GM23338 (cell line): Measurements from ENCODE around the gene ADAM10. TPM values are rescaled to one million over a fixed set of nuclear protein-coding genes. Genes with fewer than 3 reads are reported as not detected.

ENCODE experiments used
- ATAC-seq: fragments of 200-7000 bp; cut with Tn5 transposase; 3 replicates; pipeline ENCODE4 v1.9.1; 2020
- DNase-seq: peaks from one replicate; pipeline ENCODE4 v3.0.0-alpha.2; 2015; ENCODE audit warnings: low spot score
- H2AFZ ChIP-seq: fragments of 200-600 bp; sonication (generic); 2 replicates; pipeline ENCODE4 v1.8.0; 2016; ENCODE audit warnings: antibody characterized with exemption, mild to moderate bottlenecking, moderate library complexity
- H3F3A ChIP-seq: fragments of 200-600 bp; sonication (generic); replicated peaks from 2 replicates; pipeline ENCODE4 v1.8.0; 2017; ENCODE audit warnings: antibody characterized with exemption, mixed run types, low read depth
- H3K27ac ChIP-seq: fragments of 200-600 bp; sonication (generic); 2 replicates; pipeline ENCODE4 v1.6.1; 2016; ENCODE audit warnings: low read depth
- H3K27me3 ChIP-seq: fragments of 200-600 bp; sonication (generic); 2 replicates; pipeline ENCODE4 v1.8.0; 2016; ENCODE audit warnings: mild to moderate bottlenecking, mixed run types, moderate library complexity; ENCODE audit not compliant: insufficient read depth
- H3K36me3 ChIP-seq: fragments of 200-600 bp; sonication (generic); 2 replicates; pipeline ENCODE4 v1.8.0; 2016; ENCODE audit warnings: mild to moderate bottlenecking; ENCODE audit not compliant: insufficient read depth
- H3K4me1 ChIP-seq: fragments of 200-600 bp; sonication (generic); 2 replicates; pipeline ENCODE4 v1.8.0; 2016; ENCODE audit warnings: mild to moderate bottlenecking, moderate library complexity; ENCODE audit not compliant: insufficient read depth
- H3K4me2 ChIP-seq: fragments of 200-600 bp; sonication (generic); 2 replicates; pipeline ENCODE4 v1.7.1; 2017; ENCODE audit warnings: mixed run types
- H3K4me3 ChIP-seq: fragments of 200-600 bp; sonication (generic); 2 replicates; pipeline ENCODE4 v1.6.1; 2016; ENCODE audit warnings: mixed run types
- H3K79me2 ChIP-seq: fragments of 200-600 bp; sonication (generic); replicated peaks from 2 replicates; pipeline ENCODE4 v1.8.0; 2017; ENCODE audit warnings: mild to moderate bottlenecking; ENCODE audit not compliant: insufficient read depth
- H3K9me2 ChIP-seq: fragments of 200-600 bp; sonication (generic); 2 replicates; pipeline ENCODE4 v1.8.0; 2017; ENCODE audit not compliant: insufficient read depth
- H4K20me1 ChIP-seq: fragments of 200-600 bp; sonication (generic); replicated peaks from 2 replicates; pipeline ENCODE4 v1.8.0; 2017; ENCODE audit warnings: mild to moderate bottlenecking; ENCODE audit not compliant: insufficient read depth
- H3K27ac Mint-ChIP-seq: 2 replicates; pipeline ENCODE4 v1.8.0; 2020; ENCODE audit warnings: inconsistent platforms, mild to moderate bottlenecking, moderate library complexity, mixed read lengths
- H3K27me3 Mint-ChIP-seq: 3 replicates; pipeline ENCODE4 v1.8.0; 2022; ENCODE audit warnings: low read depth, mild to moderate bottlenecking, moderate library complexity, mixed read lengths, inconsistent platforms; ENCODE audit not compliant: insufficient read depth, poor library complexity
- H3K36me3 Mint-ChIP-seq: 3 replicates; pipeline ENCODE4 v1.8.0; 2021; ENCODE audit warnings: low read depth, mild to moderate bottlenecking, inconsistent platforms, moderate library complexity, mixed read lengths
- H3K4me1 Mint-ChIP-seq: 3 replicates; pipeline ENCODE4 v1.8.0; 2020; ENCODE audit warnings: mild to moderate bottlenecking, inconsistent platforms, mixed read lengths
- H3K4me3 Mint-ChIP-seq: 3 replicates; pipeline ENCODE4 v1.8.0; 2021; ENCODE audit warnings: moderate library complexity, mild to moderate bottlenecking, inconsistent platforms, mixed read lengths
- H3K9me3 Mint-ChIP-seq: 3 replicates; pipeline ENCODE4 v1.8.0; 2020; ENCODE audit warnings: moderate library complexity, mild to moderate bottlenecking, inconsistent platforms, mixed read lengths
- CREB1 ChIP-seq: fragments of 250-450 bp; sonication (Bioruptor Pico); IDR thresholded peaks from 2 replicates; pipeline ENCODE4 v1.5.0; 2020; ENCODE audit warnings: low read depth, mild to moderate bottlenecking, moderate library complexity
- EZH2 ChIP-seq: fragments of 200-600 bp; sonication (generic); IDR thresholded peaks from one replicate; pipeline ENCODE4 v1.8.0; 2017; ENCODE audit warnings: antibody characterized with exemption, mild to moderate bottlenecking, low read depth; ENCODE audit not compliant: unreplicated experiment
- EZH2phosphoT487 ChIP-seq: fragments of 200-600 bp; sonication (generic); IDR thresholded peaks from one replicate; pipeline ENCODE4 v1.8.1; 2018; ENCODE audit warnings: antibody characterized with exemption; ENCODE audit not compliant: unreplicated experiment
- JUNB ChIP-seq: IDR thresholded peaks from one replicate; pipeline ENCODE4 v1.6.1; 2016; ENCODE audit warnings: antibody characterized with exemption; ENCODE audit not compliant: unreplicated experiment
- NANOG ChIP-seq: IDR thresholded peaks from 2 replicates; pipeline ENCODE4 v1.6.1; 2016; ENCODE audit warnings: antibody characterized with exemption, borderline replicate concordance
- POLR2AphosphoS5 ChIP-seq: IDR thresholded peaks from 2 replicates; pipeline ENCODE4 v1.6.1; 2016; ENCODE audit warnings: antibody characterized with exemption, low read depth
- STAT1 ChIP-seq: IDR thresholded peaks from one replicate; pipeline ENCODE4 v1.6.1; 2016; ENCODE audit warnings: antibody characterized with exemption; ENCODE audit not compliant: unreplicated experiment
- ZNF114 ChIP-seq: fragments of 250-450 bp; sonication (Bioruptor Pico); IDR thresholded peaks from 2 replicates; pipeline ENCODE4 v1.5.0; 2020; ENCODE audit warnings: mild to moderate bottlenecking, moderate library complexity
- ZNF331 ChIP-seq: fragments of 250-450 bp; sonication (Bioruptor Pico); IDR thresholded peaks from 2 replicates; pipeline ENCODE4 v1.5.0; 2020; ENCODE audit warnings: low read depth, mild to moderate bottlenecking, moderate library complexity
- polyA plus RNA-seq: library from polyadenylated mRNA; unstranded; fragments of >200 nt; fragmentation: Nextera tagmentation; extraction: Ambion mirVana; gene quantifications from 2 replicates; pipeline ENCODE4 v1.2.1, GENCODE V29; 2016
- total RNA-seq: library from RNA; depleted of rRNA; stranded (reverse); fragments of >200 nt; shearing (Covaris generic); gene quantifications from 2 replicates; pipeline ENCODE4 v1.2.3, GENCODE V29; 2014
- TF ChIP-seq, protein P1 (sequence below): IDR thresholded peaks from 2 replicates; pipeline ENCODE4 v1.6.1; 2016; ENCODE audit warnings: antibody characterized with exemption
- TF ChIP-seq, protein P2 (sequence below): IDR thresholded peaks from one replicate; pipeline ENCODE4 v1.6.1; 2018; ENCODE audit warnings: antibody characterized with exemption; ENCODE audit not compliant: unreplicated experiment
- TF ChIP-seq, protein P3 (sequence below): fragments of 250-450 bp; sonication (Bioruptor Pico); IDR thresholded peaks from 2 replicates; pipeline ENCODE4 v1.5.0; 2020; ENCODE audit warnings: mild to moderate bottlenecking, moderate library complexity
- TF ChIP-seq, protein P4 (sequence below), 2 experiments: fragments of 200-600 bp in 1 of 2; sonication (generic) in 1 of 2; conservative IDR thresholded peaks; 2 replicates each; pipeline versions ENCODE4 v1.5.1 to v1.6.1; 2016 to 2017; ENCODE audit warnings: antibody characterized with exemption in 2 of 2, low read depth in 2 of 2, mild to moderate bottlenecking in 2 of 2, moderate library complexity in 1 of 2

The ADAM10 gene
- total and polyA plus RNA-seq, 2 experiments from 2014 or later = 25.0 to 114 TPM

DNA sequence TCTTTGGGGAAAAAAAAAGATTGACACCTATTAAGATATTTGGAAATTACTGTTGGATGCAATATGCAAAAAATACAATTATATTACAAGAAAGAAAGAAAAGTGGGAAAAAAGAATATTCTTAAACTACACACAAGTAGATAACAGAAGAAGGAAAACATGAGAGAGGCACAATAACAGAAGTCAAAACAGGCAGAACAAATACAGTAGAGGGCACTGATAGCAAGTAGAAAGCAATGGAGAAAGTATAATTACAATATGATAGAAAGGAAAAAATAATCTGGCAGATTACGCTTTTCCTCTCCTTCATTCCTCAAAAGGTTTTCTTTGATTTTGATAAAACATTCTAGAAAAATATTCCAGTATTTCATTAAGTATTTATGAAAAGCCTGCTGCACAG is 72.1 kb downstream of the ADAM10 start:
- H3K36me3 ChIP-seq = no peaks in the 10 kb centered on the region
- peaks cover 6% of the 10 kb centered on the region for H3K4me1 Mint-ChIP-seq
- H4K20me1 ChIP-seq = no peaks in the 10 kb centered on the region; the same call in none of the 2 replicates
- peaks cover 2% of the 10 kb centered on the region; the same call in 1 of the 2 replicates for H3K4me1 ChIP-seq
- TF ChIP-seq, protein P1, sequence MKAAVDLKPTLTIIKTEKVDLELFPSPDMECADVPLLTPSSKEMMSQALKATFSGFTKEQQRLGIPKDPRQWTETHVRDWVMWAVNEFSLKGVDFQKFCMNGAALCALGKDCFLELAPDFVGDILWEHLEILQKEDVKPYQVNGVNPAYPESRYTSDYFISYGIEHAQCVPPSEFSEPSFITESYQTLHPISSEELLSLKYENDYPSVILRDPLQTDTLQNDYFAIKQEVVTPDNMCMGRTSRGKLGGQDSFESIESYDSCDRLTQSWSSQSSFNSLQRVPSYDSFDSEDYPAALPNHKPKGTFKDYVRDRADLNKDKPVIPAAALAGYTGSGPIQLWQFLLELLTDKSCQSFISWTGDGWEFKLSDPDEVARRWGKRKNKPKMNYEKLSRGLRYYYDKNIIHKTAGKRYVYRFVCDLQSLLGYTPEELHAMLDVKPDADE = no peak
- TF ChIP-seq NANOG (no peak), EZH2phosphoT487 (no peak), EZH2 (no peak), ZNF331 (CRISPR knock-in tag) (no peak), POLR2AphosphoS5 (no peak), STAT1 (no peak), JUNB (no peak), CREB1 (CRISPR knock-in tag) (no peak), ZNF114 (CRISPR knock-in tag) (no peak)
- TF ChIP-seq, protein P2, sequence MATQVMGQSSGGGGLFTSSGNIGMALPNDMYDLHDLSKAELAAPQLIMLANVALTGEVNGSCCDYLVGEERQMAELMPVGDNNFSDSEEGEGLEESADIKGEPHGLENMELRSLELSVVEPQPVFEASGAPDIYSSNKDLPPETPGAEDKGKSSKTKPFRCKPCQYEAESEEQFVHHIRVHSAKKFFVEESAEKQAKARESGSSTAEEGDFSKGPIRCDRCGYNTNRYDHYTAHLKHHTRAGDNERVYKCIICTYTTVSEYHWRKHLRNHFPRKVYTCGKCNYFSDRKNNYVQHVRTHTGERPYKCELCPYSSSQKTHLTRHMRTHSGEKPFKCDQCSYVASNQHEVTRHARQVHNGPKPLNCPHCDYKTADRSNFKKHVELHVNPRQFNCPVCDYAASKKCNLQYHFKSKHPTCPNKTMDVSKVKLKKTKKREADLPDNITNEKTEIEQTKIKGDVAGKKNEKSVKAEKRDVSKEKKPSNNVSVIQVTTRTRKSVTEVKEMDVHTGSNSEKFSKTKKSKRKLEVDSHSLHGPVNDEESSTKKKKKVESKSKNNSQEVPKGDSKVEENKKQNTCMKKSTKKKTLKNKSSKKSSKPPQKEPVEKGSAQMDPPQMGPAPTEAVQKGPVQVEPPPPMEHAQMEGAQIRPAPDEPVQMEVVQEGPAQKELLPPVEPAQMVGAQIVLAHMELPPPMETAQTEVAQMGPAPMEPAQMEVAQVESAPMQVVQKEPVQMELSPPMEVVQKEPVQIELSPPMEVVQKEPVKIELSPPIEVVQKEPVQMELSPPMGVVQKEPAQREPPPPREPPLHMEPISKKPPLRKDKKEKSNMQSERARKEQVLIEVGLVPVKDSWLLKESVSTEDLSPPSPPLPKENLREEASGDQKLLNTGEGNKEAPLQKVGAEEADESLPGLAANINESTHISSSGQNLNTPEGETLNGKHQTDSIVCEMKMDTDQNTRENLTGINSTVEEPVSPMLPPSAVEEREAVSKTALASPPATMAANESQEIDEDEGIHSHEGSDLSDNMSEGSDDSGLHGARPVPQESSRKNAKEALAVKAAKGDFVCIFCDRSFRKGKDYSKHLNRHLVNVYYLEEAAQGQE = no peak
- TF ChIP-seq, protein P3, sequence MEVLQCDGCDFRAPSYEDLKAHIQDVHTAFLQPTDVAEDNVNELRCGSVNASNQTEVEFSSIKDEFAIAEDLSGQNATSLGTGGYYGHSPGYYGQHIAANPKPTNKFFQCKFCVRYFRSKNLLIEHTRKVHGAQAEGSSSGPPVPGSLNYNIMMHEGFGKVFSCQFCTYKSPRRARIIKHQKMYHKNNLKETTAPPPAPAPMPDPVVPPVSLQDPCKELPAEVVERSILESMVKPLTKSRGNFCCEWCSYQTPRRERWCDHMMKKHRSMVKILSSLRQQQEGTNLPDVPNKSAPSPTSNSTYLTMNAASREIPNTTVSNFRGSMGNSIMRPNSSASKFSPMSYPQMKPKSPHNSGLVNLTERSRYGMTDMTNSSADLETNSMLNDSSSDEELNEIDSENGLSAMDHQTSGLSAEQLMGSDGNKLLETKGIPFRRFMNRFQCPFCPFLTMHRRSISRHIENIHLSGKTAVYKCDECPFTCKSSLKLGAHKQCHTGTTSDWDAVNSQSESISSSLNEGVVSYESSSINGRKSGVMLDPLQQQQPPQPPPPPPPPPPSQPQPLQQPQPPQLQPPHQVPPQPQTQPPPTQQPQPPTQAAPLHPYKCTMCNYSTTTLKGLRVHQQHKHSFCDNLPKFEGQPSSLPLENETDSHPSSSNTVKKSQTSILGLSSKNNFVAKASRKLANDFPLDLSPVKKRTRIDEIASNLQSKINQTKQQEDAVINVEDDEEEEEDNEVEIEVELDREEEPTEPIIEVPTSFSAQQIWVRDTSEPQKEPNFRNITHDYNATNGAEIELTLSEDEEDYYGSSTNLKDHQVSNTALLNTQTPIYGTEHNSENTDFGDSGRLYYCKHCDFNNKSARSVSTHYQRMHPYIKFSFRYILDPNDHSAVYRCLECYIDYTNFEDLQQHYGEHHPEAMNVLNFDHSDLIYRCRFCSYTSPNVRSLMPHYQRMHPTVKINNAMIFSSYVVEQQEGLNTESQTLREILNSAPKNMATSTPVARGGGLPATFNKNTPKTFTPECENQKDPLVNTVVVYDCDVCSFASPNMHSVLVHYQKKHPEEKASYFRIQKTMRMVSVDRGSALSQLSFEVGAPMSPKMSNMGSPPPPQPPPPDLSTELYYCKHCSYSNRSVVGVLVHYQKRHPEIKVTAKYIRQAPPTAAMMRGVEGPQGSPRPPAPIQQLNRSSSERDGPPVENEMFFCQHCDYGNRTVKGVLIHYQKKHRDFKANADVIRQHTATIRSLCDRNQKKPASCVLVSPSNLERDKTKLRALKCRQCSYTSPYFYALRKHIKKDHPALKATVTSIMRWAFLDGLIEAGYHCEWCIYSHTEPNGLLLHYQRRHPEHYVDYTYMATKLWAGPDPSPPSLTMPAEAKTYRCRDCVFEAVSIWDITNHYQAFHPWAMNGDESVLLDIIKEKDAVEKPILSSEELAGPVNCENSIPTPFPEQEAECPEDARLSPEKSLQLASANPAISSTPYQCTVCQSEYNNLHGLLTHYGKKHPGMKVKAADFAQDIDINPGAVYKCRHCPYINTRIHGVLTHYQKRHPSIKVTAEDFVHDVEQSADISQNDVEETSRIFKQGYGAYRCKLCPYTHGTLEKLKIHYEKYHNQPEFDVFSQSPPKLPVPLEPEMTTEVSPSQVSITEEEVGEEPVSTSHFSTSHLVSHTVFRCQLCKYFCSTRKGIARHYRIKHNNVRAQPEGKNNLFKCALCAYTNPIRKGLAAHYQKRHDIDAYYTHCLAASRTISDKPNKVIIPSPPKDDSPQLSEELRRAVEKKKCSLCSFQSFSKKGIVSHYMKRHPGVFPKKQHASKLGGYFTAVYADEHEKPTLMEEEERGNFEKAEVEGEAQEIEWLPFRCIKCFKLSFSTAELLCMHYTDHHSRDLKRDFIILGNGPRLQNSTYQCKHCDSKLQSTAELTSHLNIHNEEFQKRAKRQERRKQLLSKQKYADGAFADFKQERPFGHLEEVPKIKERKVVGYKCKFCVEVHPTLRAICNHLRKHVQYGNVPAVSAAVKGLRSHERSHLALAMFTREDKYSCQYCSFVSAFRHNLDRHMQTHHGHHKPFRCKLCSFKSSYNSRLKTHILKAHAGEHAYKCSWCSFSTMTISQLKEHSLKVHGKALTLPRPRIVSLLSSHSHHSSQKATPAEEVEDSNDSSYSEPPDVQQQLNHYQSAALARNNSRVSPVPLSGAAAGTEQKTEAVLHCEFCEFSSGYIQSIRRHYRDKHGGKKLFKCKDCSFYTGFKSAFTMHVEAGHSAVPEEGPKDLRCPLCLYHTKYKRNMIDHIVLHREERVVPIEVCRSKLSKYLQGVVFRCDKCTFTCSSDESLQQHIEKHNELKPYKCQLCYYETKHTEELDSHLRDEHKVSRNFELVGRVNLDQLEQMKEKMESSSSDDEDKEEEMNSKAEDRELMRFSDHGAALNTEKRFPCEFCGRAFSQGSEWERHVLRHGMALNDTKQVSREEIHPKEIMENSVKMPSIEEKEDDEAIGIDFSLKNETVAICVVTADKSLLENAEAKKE (CRISPR knock-in tag) = no peak
- TF ChIP-seq, protein P4, sequence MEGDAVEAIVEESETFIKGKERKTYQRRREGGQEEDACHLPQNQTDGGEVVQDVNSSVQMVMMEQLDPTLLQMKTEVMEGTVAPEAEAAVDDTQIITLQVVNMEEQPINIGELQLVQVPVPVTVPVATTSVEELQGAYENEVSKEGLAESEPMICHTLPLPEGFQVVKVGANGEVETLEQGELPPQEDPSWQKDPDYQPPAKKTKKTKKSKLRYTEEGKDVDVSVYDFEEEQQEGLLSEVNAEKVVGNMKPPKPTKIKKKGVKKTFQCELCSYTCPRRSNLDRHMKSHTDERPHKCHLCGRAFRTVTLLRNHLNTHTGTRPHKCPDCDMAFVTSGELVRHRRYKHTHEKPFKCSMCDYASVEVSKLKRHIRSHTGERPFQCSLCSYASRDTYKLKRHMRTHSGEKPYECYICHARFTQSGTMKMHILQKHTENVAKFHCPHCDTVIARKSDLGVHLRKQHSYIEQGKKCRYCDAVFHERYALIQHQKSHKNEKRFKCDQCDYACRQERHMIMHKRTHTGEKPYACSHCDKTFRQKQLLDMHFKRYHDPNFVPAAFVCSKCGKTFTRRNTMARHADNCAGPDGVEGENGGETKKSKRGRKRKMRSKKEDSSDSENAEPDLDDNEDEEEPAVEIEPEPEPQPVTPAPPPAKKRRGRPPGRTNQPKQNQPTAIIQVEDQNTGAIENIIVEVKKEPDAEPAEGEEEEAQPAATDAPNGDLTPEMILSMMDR (conservative IDR thresholded peaks at IDR 0.05; ENCODE audit: low read depth in 2 of 2) = no peak; a peak in 1 of 4 replicates
- DNase-seq (no peak), ATAC-seq (no peak)
- H3K27me3 Mint-ChIP-seq = no peaks in the 10 kb centered on the region
- no peaks in the 10 kb centered on the region for H3K9me3 Mint-ChIP-seq
- H3K4me2 ChIP-seq = no peak overlapping the region
- no peak overlapping the region for H3K27ac Mint-ChIP-seq
- no peak overlapping the region for H3K4me3 Mint-ChIP-seq
- no peaks in the 10 kb centered on the region for H3K36me3 Mint-ChIP-seq
- H3K27me3 ChIP-seq = no peaks in the 10 kb centered on the region
- no peak overlapping the region for H2AFZ ChIP-seq
- H3K4me3 ChIP-seq = no peak overlapping the region
- H3F3A ChIP-seq = no peaks in the 10 kb centered on the region
- no peak overlapping the region for H3K27ac ChIP-seq
- H3K79me2 ChIP-seq = peaks cover 28% of the 10 kb centered on the region
- no peaks in the 10 kb centered on the region for H3K9me2 ChIP-seq
